Hematopoietic multipotent progenitor cell treated with erythropoietin and hydrocortisone succinate and interleukin-3 and kit ligand, for 4 days (in vitro differentiated cells): ENCODE results near the gene DCDC1.

Source experiments
- DNase-seq: peaks from one replicate; pipeline ENCODE4 v3.0.0-alpha.2; 2015

DCDC1 gene

DNA sequence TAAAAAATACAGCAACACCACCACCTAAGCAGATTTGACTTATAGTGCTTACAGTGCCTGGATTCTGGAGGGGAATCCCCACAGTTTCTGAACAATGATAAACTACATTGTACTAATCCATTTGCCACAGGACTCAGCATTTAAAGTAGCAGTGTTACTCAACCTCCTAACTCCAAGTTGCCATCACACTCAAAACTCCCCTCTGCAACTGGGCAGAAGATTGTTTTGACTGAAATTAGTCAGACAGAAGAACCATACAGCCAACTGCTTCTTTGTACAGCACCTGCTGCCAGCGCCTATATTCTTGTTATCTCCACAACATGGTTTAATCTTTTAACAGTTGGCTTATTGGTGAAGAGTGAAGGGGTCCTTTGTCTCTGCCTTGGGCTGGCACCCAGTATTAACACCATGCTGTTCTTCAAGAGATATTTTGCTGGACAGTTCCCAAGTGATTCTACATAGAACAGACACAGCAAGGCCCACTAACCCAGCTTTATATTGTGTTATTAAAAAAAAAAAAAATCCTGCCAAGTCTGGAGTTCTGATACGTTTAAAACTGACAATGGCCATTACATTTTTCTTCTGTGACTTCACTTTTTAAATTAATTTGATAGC, 273.2 kb downstream of the DCDC1 start:
- DNase-seq, result no peak

DNA sequence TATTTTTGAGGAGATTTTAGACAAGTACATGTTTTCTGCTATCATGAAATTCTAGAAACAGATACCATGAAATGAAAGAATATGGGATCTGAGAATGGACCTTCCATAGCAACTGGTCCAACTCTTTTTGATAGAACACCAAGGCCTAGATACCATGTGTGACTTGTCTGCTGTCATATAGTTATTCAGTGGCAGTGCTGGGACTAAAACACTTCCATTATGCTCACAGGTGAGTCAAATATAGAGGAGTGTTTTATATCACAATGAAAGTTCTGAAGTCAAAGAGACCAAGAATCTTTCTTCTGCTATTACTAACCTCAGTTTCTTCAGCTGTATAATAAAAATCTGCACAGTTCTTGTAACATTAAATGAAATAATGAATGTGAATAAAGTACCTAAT, 276.9 kb downstream of the DCDC1 start:
- DNase-seq, result no peak

DNA sequence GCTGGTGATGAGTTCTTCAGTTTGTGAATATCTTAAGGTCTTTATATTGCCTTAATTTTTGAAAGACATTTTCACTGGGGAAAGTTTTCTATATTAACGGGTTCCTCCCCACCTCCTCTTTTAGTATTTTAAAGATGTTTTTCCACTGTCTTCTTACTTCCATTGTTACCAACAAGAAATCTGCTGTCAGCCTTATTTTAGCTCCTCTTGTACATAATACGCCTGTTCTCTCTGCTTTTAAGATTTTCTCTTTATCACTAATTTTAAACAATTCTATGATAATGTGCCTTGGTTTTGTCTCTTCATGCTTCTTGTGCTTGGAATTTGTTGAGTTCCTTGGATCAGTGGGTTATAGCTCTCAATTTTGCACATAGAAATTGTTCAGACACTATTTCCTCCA, 280.4 kb downstream of the DCDC1 start:
- DNase-seq, result peak; percentile 1

DNA sequence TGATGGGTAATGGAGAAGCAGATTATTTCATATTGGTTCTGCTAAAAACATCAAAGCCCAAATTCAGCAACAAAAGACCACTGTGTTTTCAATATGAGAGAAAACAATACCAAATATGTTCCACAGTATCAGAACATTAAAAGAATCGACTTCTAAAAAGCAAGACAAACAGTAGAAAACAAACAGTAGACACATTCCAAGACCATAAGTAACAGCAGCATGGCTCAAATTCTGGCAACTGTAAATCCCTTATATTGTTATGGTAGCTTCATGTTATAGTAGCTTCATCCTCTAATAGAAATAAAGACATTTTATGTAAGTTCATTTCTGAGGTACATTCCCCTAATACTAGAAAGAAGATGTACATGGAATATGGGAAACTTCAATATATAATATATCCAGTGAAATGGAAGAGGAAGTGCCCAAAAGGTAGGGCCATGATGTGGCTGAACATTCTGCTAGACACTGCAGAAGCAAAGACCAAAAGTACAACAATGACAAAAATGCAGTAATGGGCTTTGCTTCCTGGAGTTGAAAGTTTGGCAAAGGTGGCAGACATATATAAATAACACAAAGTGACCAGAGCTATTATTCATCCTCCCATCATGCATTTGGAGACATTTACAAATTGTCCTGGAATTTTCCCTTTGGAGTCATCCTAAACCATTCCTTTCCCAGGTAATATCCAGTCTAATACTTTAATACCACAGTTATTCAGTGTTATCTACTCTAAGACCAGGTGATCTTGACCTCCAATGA, 299.9 kb downstream of the DCDC1 start:
- DNase-seq, result no peak

DNA sequence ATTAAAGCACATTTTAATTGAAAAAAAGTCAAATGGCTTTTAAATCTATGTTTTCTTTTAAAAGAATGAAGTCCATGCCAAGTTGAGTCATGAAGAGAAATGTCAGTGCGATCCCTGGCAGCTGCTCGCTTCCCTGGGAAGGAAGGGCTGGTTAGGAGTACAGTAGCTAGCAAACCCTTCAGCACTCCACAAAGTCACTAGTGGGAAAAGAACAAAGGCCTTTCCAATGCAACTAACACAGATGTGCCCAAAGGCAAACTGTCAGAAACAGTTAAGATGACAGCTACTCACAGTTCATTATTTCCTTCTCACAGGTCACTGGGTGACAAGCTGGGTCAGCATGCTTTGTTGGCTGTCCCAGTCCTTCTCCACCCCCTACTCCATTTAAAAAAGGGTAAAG, 308.7 kb downstream of the DCDC1 start:
- no peak for DNase-seq

DNA sequence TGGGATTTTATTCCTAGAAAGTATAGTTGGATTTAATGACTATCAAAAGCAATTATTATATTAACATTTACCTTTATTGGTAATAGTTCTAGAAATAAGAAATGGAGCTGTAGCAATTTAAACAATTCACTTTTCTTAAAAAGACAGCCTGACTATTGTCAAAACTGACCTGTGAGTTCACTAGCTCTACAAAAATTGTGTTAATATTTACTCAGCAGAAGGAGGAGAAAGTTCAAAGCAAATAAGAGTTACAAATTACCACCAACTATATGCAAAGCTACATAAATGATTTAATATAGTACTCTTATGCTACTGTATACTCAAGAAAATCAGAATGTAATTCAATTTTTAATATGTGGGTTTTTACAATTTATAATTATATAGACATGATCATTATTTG, 310.0 kb downstream of the DCDC1 start:
- DNase-seq, result no peak

DNA sequence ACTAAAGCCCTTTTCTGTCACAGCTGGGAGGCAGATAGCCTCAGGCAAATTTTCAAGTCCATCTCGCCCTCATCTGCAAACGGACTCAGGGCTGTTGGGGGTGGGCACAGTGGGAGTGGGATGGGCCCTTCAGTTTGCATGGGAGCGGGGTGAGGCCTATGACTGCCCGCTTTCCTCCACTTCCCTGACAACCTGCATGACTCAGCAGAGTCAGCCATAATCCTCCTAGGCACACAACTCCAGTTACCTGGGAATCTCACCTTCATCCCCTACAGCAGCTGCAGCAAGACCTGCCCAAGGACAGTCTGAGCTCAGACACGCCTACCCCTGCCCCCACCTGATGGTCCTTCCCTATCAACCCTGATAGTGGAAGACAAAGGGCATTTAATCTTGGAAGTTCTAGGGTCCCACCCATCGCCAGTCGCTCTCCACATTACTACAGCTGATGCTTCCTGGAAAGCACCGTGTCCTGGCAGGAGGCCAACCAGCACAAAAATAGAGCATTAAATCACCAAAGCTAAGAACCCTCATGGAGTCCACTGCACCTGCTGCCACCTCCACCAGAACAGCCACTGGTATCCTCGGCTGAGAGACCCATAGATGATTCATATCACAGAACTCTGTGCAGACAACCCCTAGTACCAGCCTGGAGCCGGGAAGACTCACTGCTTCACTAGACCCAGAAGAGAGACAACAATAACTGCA, 319.3 kb downstream of the DCDC1 start:
- DNase-seq, result no peak

DNA sequence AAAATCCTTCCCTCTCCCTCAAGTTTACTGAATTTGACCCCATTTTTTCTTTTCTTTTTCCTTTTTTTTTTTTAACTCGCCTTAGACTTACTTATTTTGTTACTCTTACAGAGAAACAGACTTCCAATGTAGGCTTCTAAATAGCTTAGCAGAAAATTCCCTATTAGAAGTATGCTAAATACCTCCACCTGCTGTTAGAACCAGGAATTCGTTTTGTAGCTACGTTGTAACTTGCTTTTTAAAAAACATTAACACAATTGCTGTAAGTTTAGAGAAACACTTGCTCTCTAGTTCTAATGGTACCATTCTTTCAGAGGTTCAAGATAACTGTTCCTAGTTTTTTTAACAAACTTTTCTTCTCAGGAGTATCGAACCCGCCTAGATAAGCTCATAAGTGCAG, 324.2 kb downstream of the DCDC1 start:
- peak; percentile 46 for DNase-seq

DNA sequence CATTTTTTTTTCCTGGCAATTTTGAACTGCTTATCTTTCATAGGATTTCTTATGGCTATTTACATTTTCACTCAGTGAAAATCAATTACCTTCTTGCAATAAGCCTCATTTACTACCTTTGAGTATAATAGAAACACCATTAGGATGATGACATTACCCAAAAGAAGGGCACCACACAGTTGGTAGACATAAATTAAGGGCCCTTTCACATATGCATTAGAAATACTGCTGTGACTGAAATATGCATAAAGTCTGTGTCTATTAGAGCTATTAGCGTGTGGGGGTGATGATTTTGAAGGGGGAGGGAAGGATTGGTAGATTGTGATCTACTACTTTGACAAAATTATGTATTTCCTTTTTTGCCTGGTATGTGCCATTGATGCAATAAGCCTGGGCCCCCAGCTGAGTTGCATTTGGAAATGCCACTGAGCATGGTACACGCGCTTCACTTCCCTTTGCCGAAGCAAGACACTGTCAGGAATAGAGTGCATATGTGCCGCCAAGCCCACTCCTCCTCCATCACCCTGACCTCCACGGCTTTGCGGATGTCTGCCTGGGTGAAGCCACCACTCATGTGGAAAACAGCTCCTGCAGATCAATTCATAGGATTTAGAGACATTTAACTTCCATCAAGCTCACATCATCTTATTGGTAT, 339.3 kb downstream of the DCDC1 start:
- no peak for DNase-seq

DNA sequence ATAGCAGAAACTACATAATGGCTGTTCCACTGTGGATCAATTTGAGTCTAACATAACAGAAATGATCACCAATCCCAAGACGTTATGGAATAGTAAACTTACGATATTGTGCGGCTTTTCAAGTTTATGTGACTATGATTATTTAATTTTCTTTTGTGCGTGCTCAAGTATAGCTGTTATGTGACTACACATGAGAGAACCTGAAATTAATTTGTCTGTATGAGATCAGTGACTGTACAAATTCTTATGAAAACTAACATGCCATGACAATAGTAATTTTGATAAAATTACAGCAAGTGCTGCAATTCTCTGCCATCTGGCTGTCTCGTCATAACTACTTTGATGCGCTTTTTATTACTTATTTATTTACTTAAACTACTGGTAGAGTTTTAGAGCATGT, 343.2 kb downstream of the DCDC1 start:
- DNase-seq, result no peak

DNA sequence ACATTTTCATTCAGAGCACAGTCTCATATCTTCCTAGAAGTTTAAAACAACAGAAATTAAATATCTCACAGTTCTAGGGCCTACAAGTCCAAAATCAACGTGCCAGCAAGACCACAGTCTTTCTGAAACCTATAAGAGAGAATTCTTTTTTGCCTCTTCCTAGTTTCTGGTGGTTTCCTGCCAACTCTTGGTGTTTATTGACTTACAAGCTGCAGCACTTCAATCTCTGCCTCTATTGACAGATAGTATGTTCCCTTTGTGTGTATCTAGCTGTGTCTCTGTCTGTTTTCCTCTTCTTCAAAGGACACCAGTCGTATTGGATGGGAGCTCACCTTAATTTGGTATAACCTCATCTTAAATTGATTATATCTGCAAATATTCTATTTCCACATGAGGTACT, 347.5 kb downstream of the DCDC1 start:
- DNase-seq, result no peak

DNA sequence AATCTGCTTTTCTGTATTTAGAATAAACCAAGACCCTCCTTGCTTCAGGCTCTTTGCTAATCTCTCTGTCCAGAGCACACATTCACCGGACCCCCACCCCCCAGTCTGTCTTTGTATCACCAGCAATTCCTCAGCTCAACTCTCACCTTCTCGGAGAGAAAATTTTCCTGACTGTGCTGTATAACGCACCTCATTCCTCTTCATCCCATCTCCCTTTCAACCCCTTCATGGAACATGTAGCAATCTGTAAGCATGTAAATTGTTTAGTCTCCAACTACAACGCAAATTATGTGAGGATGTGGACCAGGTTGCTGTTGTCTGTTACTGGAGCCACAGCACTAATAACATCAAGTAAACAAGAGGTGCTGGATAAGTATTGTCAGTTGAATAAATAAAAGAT, 349.8 kb downstream of the DCDC1 start:
- no peak for DNase-seq

DNA sequence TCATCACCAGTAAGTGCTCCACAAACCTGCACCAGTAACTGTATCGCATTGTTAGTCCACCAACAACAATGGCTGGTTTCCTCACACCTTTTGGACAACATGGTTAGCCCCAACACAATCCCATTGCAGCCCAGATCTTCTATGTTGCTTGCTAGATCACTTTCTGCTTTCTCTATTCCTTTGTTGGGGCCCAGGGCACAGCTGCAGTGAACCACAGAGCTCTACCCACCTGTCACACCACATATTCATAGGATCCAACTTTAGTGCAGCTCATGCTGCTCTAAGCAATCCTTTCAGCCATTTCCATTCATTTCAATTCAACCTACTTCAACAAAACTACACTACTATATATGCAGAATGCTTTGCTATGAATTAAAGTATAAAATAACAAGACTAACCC, 364.3 kb downstream of the DCDC1 start:
- no peak for DNase-seq

DNA sequence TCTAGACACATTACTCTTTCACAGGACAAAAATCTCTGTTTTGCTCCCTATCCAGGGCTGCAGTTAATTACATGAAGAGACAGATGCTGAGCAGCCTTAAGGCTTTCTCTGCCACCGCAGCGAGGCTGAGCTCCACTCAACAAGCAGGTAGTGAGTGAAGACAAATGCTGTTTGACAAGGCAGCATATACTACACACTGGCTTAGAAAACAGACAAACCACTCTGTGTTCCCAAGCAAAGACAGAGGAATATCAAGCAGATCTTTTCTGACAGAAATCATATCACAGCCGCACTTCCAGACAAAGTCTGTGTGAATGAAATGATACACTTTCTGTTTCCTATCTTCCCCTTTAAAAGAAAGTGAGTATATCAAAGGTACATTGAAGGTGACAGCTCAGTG, 368.1 kb downstream of the DCDC1 start:
- DNase-seq, result no peak

DNA sequence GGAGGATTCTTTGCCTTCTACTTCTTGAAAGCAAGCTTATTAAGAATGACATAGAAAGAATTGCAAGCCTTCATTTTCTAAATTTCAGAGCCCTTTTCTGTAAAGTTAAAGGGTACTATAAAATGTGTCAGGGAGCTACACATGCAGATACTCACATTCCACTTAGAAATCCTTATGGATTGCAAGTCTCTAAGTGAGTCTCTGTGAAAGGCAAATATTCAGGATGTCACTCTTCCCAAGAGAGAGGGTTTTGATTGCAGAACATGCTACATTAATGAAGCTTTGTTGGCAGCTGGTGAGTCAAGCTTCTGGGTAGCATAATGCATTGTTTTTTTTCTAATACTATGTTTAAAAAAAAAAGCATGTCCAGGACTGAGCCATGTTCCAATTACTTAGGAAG, 369.2 kb downstream of the DCDC1 start:
- DNase-seq, result no peak

DNA sequence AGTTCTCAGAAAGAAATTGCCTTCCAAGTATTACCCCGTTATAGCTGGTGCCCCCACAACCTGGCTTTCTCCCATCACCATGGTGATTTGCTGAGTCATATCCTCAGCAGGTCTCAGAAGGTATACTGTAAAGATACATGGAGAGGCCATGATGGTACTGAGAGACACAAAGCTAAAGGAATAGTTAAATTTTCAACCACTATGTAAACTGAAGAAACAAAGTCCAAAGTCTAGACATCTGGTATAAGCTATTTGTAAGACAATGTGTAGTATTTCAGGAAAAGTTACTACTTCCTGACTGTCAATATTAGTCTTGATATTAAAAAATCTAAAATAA, 377.1 kb downstream of the DCDC1 start:
- peak; percentile 48 for DNase-seq

DNA sequence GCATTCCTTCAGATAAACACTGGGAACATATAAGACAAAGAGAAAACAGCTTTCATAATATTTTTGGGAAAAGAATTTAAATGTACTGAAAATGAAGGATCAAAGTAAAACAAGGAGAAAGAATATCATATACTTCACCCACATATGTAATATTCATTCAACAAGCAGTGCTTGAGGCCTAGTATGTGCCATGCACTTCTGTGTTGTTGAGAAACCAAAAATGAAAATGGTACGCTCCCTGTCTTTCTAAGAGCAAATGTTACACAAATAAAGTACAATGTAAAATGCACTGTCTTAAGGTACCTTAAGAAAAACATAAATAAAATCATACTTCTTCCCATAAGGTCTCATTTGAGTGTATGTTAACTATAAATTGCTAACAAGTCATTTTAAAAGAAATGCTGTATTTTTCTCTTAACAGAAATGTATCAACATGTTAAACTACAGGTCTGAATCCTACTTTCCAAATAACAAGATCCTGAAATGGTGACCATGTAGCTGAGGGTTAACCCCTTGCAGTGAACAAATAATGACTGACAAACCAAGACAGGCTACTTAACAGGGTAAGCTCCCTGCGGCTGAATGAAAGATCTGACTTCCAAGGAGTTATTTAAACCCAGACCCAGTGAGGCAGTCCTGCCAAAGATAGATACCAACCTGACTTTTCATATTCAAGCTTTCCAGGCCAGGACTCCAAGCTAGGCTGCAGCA, 377.6 kb downstream of the DCDC1 start:
- no peak for DNase-seq

DNA sequence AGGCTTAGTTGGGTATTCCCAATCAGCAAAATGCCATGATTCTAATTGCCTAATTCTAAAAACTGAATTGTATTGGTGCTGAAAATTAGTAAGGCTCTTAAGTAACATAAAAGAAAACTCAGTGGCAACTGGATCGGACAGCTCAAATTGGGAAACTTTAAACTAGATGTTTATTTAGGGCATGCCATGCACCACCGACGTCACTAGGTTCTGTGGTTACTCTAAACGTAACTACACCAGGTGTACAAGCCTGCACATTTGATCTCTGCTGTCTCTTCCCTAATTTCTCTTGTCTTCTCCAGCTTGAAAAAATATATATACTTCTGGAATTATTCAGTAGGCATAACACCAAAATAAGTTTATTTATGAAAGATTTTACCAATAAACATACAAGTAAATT, 378.2 kb downstream of the DCDC1 start:
- no peak for DNase-seq

DNA sequence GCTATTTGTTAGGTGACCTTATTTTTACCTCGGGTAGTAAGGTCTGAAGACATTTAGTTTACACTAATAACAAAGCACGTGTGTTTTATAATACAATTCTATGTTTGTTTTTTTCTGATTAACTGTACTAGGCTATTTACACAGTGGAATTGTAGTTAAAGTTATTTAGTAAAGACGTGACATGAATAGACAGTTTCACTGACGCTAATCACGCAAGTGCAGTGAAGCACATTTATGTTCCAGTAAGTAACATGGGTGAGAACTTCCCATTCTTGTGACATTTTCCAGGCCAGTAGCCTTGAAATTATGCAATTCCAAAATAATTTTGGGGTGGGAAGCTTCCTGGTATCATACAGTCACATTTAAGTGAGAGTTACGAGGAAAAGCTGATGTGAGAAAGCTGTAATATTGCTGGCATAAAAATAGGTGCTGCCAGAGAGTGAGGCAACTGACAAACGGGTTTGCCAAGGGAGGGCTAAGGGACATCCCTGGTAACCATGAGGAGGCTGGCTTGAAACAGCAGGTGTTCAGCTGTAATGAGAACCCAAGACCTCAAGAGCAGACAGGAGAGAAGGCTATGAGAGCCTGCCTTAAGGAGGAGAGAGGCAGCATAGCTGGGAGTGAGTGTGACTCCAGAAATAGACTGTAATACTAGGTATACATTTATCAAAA, 378.8 kb downstream of the DCDC1 start:
- DNase-seq, result no peak

DNA sequence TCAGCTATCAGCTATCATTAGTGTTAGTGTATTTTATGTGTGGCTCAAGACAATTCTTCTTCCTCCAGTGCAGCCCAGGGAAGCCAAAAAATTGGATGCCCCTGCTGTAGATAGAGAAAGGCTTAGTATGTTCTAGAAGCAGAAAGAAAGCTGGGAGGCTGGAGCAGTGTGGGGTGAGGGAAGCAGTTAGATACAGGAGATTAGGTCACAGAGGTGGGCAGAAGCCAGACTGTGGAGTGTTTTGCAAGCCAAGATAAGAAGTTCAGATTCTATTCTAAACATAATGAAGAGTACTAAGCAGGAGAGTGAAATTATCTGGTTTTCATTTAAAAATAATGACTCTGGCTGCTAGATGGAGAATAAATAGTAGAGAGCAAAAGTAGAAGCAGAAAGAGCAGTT, 381.7 kb downstream of the DCDC1 start:
- peak; percentile 17 for DNase-seq

DNA sequence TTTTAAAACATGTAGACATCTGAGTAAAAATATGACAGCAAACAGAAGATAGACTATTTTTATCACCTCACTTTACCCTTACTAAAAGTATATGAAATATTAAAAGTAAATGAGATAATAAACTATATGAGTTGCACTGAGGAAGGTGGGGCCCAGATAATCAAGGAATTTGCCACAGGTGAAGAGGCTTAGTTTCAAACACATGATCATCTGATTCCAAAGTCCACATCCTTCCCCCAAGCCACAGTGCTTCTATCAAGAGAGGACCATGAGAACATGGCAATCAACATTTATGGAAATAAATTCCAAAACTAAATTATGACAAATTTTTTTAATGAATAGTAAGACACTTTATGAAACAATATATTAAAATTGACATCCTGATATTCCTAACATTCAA, 384.0 kb downstream of the DCDC1 start:
- no peak for DNase-seq

DNA sequence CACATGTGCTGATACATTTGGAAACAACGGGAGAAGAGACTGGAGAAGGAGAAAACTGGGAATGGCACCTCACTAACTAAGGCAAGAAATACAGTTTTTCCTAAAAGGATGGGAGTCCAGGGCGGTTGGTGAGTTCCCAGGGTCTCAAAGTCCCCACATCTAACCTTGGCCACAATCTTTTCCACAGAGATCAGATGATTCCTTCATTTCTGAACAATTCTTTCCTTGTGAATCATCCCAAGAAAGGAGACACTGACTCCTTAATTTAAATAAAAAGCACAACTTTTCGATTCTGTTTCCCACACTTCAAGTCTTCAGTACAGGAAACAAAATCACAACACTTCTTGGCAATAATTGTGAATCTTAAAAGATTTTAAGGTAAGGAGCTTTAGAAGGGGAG, 384.7 kb downstream of the DCDC1 start:
- DNase-seq, result no peak

DNA sequence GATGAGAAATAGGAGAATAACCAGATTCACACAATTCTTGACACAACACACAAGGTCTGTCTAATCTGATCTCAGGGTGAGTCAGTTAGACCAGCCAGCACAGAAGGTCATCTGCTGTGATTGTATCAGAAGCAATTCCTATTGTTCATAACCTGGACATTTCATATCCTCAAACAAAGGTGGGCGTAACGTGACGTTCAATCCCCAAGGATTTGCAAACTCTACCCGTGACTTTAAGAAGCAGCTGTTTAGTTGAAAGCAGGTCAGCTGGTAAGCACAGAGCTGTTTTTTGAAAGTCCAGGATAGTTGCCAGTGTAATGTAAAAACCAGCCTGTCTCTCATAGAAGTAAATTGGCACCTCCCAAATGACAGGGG, 385.1 kb downstream of the DCDC1 start:
- DNase-seq, result no peak
